Activated T-helper 1 cell treated with anti-CD3 and anti-CD28 coated beads, Interleukin-12 subunit alpha, Interleukin-12 subunit beta, Interleukin-2, Interleukin-4 antibody, amounts not matched to agents 30 ng/mL and 10 ng/mL and 1 ng/mL, durations not matched to agents 14 hours and 24 hours and 36 hours (primary cell): Measurements from ENCODE around the gene LIMK1. TPM values are rescaled to one million over a fixed set of nuclear protein-coding genes. Genes with fewer than 3 reads are reported as not detected.

Experiments
- DNase-seq: peaks from one replicate; pipeline ENCODE4 v3.0.0; 2021; ENCODE audit warnings: low spot score
- H3K27ac Mint-ChIP-seq: one replicate; pipeline ENCODE4 v1.8.0; 2021; ENCODE audit warnings: mild to moderate bottlenecking, mixed read lengths
- H3K27me3 Mint-ChIP-seq: one replicate; pipeline ENCODE4 v1.8.0; 2022; ENCODE audit warnings: mild to moderate bottlenecking, moderate library complexity, mixed read lengths; ENCODE audit not compliant: insufficient read depth
- H3K36me3 Mint-ChIP-seq: one replicate; pipeline ENCODE4 v1.8.0; 2021; ENCODE audit warnings: low read depth, mixed read lengths
- H3K4me1 Mint-ChIP-seq: one replicate; pipeline ENCODE4 v1.8.0; 2021; ENCODE audit warnings: low read depth, mixed read lengths
- H3K4me3 Mint-ChIP-seq: one replicate; pipeline ENCODE4 v1.8.0; 2021; ENCODE audit warnings: mild to moderate bottlenecking, moderate library complexity, mixed read lengths
- H3K9me3 Mint-ChIP-seq: one replicate; pipeline ENCODE4 v1.8.0; 2021; ENCODE audit warnings: mixed read lengths
- intact Hi-C: fragments of 100-400 bp; cut with micrococcal nuclease; formaldehyde crosslinking; loops from one replicate; pipeline ENCODE4 v1.15.1; 2024
- total RNA-seq: library from RNA; stranded (reverse); gene quantifications from 2 replicates; pipeline ENCODE4 v1.2.3, GENCODE V29; 2022

The LIMK1 gene
- total RNA-seq, 1 donor from 2014 or later = 24.3 TPM

DNA sequence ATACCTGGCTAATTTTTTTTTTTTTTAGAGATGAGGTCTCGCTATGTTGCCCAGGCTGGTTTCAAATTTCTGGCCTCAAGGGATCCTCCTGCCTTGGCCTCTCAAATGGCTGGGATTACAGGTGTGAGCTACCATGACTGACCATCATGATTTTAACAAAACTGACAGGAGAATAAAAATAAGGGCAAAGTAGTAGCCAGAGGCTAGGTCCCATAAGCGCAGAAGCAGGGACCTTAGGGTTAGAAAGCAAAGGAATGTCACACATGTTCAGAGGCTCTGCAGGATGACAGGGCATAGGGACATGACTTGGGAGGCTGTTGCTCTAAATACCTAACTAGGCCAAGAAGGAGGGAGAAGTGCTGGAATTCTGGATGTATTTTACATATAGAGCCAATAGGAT, 5.1 kb upstream of the LIMK1 start:
- DNase-seq = no peak
- Mint-ChIP-seq H3K4me3 (no peak overlapping the region), H3K36me3 (no peaks in the 10 kb centered on the region), H3K4me1 (no peaks in the 10 kb centered on the region), H3K27ac (no peak overlapping the region), H3K9me3 (no peaks in the 10 kb centered on the region), H3K27me3 (peaks cover 4% of the 10 kb centered on the region)
- intact Hi-C loops = no loop called here

GRCh38 chr7:74082770-74083116, 861 bp upstream of the LIMK1 start:
- intact Hi-C loops = loop anchor here (1.0 to 10.0 kb wide), 5 partner anchors 12 to 572 kb away; partner anchors contain the start of genes ABHD11, EIF4H and GTF2I
- H3K9me3 Mint-ChIP-seq = no peaks in the 10 kb centered on the region
- H3K27me3 Mint-ChIP-seq = peaks cover 2% of the 10 kb centered on the region
- H3K27ac Mint-ChIP-seq = no peak overlapping the region
- peaks cover 8% of the 10 kb centered on the region for H3K36me3 Mint-ChIP-seq
- H3K4me3 Mint-ChIP-seq = peak overlapping the region; percentile 62
- peaks cover 12% of the 10 kb centered on the region for H3K4me1 Mint-ChIP-seq
- DNase-seq = no peak

DNA sequence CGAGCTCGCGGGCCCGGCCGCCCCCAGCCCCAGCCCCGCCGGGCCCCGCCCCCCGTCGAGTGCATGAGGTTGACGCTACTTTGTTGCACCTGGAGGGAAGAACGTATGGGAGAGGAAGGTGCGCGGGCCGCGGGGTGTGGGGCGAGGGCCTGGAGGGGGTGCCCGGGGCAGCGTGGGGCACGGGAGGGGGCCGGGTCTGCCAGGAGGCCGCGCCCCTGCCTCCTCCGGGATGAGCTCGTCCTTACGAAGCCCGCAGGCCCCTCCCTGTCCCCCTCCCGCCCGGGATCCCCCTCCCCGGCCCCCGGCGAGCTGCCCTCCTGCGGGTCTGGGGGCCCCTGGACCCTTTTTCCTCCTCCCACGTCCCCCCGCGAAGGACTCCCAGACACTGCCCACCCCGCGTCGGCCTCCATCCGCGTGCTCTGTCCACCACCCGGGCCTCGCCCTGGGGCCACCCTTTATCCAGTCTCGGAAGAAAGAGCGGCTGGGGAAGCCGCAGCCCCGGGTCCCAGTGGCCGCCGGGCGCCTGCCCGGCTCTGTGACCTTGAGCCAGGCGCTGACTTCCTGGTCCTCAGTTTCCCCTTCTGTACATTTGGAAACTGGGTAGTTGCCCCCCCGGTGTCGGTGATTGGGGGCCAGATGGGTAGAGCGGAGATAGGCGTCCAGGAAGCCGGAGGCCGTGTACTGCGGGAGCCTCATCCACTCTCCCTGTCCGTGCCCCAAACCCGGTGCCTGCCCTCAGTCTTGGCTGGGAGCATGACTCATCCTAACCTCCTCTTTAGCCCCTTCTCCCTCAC, 521 bp downstream of the LIMK1 start:
- Mint-ChIP-seq H3K27ac (peak overlapping the region; percentile 89), H3K4me1 (peaks cover 12% of the 10 kb centered on the region), H3K4me3 (peak overlapping the region; percentile 88), H3K9me3 (no peaks in the 10 kb centered on the region), H3K36me3 (peaks cover 17% of the 10 kb centered on the region), H3K27me3 (peaks cover 2% of the 10 kb centered on the region)
- intact Hi-C loops = loop anchor here (1.0 to 10.0 kb wide), 6 partner anchors 10 to 571 kb away; partner anchors contain the start of genes ABHD11, EIF4H, GTF2I and TBL2
- no peak for DNase-seq

GRCh38 chr7:74084722-74085578, 1.3 kb downstream of the LIMK1 start:
- peak overlapping the region; percentile 89 for H3K27ac Mint-ChIP-seq
- no peak for DNase-seq
- H3K4me1 Mint-ChIP-seq = peaks cover 12% of the 10 kb centered on the region
- peaks cover 17% of the 10 kb centered on the region for H3K36me3 Mint-ChIP-seq
- intact Hi-C loops = loop anchor here (1.0 to 10.0 kb wide), 3 partner anchors 350 to 570 kb away; partner anchors contain the start of genes ABHD11, GTF2I and TBL2
- H3K9me3 Mint-ChIP-seq = no peaks in the 10 kb centered on the region
- H3K27me3 Mint-ChIP-seq = peaks cover 2% of the 10 kb centered on the region
- H3K4me3 Mint-ChIP-seq = peak overlapping the region; percentile 88

GRCh38 chr7:74087791-74088453, 4.3 kb downstream of the LIMK1 start:
- intact Hi-C loops = loop anchor here (10.0 kb wide), 2 partner anchors 353 to 567 kb away; partner anchors contain the start of genes ABHD11 and GTF2I
- no peak overlapping the region for H3K27ac Mint-ChIP-seq
- peaks cover 17% of the 10 kb centered on the region for H3K36me3 Mint-ChIP-seq

GRCh38 chr7:74092321-74092963, 8.8 kb downstream of the LIMK1 start:
- Mint-ChIP-seq H3K4me3 (no peak overlapping the region), H3K27me3 (no peaks in the 10 kb centered on the region), H3K4me1 (peaks cover 18% of the 10 kb centered on the region), H3K27ac (no peak overlapping the region), H3K36me3 (peaks cover 10% of the 10 kb centered on the region), H3K9me3 (no peaks in the 10 kb centered on the region)
- DNase-seq = no peak
- intact Hi-C loops = no loop called here

More at GRCh38 chr7:74087791-74088453, 4.3 kb downstream of the LIMK1 start:
- Mint-ChIP-seq H3K27me3 (no peaks in the 10 kb centered on the region), H3K4me1 (peaks cover 12% of the 10 kb centered on the region), H3K4me3 (no peak overlapping the region), H3K9me3 (no peaks in the 10 kb centered on the region)
- DNase-seq = no peak

GRCh38 chr7:74092964-74093471, 9.4 kb downstream of the LIMK1 start:
- peaks cover 3% of the 10 kb centered on the region for H3K9me3 Mint-ChIP-seq
- H3K27me3 Mint-ChIP-seq = no peaks in the 10 kb centered on the region
- intact Hi-C loops = no loop called here
- H3K27ac Mint-ChIP-seq = no peak overlapping the region
- H3K4me1 Mint-ChIP-seq = peaks cover 18% of the 10 kb centered on the region
- no peak for DNase-seq
- peaks cover 10% of the 10 kb centered on the region for H3K36me3 Mint-ChIP-seq
- H3K4me3 Mint-ChIP-seq = no peak overlapping the region

DNA sequence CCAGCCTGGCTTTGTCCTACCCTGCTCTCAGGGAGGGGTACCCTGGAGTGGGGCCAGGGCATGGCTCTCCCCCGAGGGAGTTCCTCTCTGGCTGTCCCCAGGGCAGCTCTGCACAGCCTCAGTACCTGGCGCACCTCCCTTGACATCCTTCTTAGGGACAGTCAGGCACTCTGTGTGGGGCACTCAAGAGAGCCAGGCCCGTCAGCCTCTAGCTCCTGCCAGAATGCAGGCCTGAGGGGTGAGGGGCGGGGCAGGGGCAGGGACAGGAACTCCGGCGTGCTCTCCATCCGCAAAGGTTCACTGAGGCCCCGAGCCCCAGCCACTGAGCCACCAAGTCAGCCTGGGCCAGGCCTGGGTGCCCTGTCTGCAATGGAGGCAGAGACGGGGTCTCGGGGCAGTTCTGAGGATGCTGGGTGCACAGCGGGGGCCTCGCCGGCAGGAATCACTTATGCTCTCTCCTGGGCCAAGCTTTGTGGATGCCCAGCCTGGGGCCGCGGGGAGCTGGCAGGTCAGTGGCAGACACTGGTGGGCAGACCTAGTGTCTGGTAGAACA, 10.1 kb downstream of the LIMK1 start:
- intact Hi-C loops = loop anchor here (1.0 to 2.0 kb wide), 4 partner anchors 10 to 161 kb away; partner anchors contain the start of genes EIF4H, LIMK1 and RFC2
- Mint-ChIP-seq H3K4me3 (peak overlapping the region; percentile 82), H3K27me3 (no peaks in the 10 kb centered on the region), H3K4me1 (peaks cover 18% of the 10 kb centered on the region), H3K27ac (peak overlapping the region; percentile 95), H3K36me3 (peaks cover 8% of the 10 kb centered on the region), H3K9me3 (peaks cover 3% of the 10 kb centered on the region)
- no peak for DNase-seq

DNA sequence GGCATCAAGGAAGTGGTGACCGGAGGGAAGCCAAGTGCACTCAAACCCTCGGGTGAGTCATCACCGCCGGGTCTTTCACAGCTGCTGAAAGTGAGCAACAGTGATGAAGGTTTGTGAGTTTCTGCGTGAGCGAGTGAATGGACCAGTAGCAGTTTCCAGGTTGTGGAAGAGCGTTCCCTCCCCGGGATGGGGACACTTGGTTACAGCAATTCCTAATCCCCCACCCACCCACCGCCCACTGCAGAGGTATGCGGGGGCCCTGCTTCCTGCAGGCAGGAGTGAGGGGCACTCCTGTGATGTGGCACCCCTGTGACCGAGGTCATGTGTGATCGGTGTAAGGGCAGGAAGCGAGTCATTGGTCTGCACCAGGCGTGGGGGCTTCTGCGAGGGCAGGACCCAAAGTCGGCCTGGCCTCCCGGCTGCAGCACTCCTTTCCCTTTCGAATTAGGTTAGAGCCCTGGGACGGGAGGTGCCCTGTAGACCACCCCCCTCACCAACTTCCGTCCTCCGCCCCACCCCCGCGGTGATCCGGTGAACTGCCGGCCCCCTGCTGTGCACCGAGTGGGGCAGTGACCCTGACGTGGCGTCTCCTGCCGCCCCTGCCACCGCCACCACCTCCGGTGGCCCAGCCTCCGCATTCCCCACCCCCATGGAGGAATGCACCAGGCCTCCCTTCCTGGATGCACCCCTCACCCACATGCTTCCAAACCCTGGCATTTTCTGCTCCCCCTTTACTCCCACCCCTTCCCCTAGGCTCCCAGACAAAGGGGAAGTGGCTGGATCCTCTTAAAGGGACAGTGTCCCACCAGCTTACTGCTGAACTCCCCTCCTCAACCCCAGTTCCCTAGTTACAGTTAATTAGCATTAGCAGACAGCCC, 10.9 kb downstream of the LIMK1 start:
- Mint-ChIP-seq H3K36me3 (peaks cover 6% of the 10 kb centered on the region), H3K27ac (peak overlapping the region; percentile 95), H3K4me3 (peak overlapping the region; percentile 82), H3K27me3 (no peaks in the 10 kb centered on the region), H3K9me3 (peaks cover 3% of the 10 kb centered on the region), H3K4me1 (peaks cover 18% of the 10 kb centered on the region)
- DNase-seq = peak; percentile 64
- intact Hi-C loops = loop anchor here (1.0 to 2.0 kb wide), 4 partner anchors 11 to 160 kb away; partner anchors contain the start of genes EIF4H, LIMK1 and RFC2

DNA sequence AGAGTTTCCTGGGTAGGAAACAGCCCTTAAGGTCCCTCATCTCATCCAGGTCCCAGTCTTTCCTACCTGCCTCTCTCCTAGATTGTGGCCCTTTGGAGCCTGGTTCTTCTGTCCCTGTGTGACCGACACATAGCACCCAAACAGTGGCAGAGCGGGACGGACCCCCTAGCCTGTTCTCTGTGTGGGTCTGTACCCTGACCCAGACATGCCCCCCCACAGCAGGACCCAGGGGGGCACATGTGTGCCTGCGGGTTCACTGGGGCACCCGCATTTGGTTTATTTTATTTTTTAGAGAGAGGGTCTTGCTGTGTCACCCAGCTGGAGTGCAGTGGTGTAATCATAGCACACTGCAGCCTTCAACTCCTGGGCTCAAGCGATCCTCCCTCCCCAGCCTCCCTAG, 11.5 kb downstream of the LIMK1 start:
- intact Hi-C loops = loop anchor here (2.0 kb wide), 2 partner anchors 26 to 160 kb away; partner anchors contain the start of gene RFC2
- DNase-seq = no peak

More for the DNA sequence above, 11.5 kb downstream of the LIMK1 start:
- peaks cover 6% of the 10 kb centered on the region for H3K36me3 Mint-ChIP-seq
- H3K9me3 Mint-ChIP-seq = peaks cover 3% of the 10 kb centered on the region
- peak overlapping the region; percentile 95 for H3K27ac Mint-ChIP-seq
- peak overlapping the region; percentile 82 for H3K4me3 Mint-ChIP-seq
- H3K27me3 Mint-ChIP-seq = no peaks in the 10 kb centered on the region
- H3K4me1 Mint-ChIP-seq = peaks cover 18% of the 10 kb centered on the region
